Panc1 (cell line): ENCODE measurements around the gene ATP2C1. TPM values are rescaled to one million over a fixed set of nuclear protein-coding genes. Genes with fewer than 3 reads are reported as not detected.

ENCODE experiments used
- ATAC-seq: fragments of 200-7000 bp; cut with Tn5 transposase; 2 replicates; pipeline ENCODE4 v1.9.1; 2020; ENCODE audit warnings: mild to moderate bottlenecking, moderate library complexity
- BruUV-seq: library from RNA; stranded (reverse); fragments of 400-500 nt; replicated peaks from 2 replicates; lab custom pipeline; 2021; lab: Mats Ljungman, UMichigan
- CTCF ChIA-PET: fragments of 300-600 bp; sonication (Branson Sonifier 250); formaldehyde crosslinking; loops from one replicate; lab custom pipeline; 2022; ENCODE audit warnings: antibody characterized with exemption; lab: Charles Lee
- POLR2A ChIA-PET: fragments of 300-600 bp; sonication (Branson Sonifier 250); formaldehyde crosslinking; loops from one replicate; lab custom pipeline; 2022; ENCODE audit warnings: antibody characterized with exemption; lab: Charles Lee
- DNase-seq: peaks from one replicate; pipeline ENCODE4 v3.0.0-alpha.2; 2010; ENCODE audit warnings: low read depth, low spot score
- H3K27ac ChIP-seq: 2 replicates; pipeline ENCODE4 v1.5.1; 2011; ENCODE audit warnings: mild to moderate bottlenecking, low read length, inconsistent platforms
- H3K27me3 ChIP-seq: fragments of 200-500 bp; sonication (Bioruptor generic); 2 replicates; pipeline ENCODE4 v1.6.0; 2014; ENCODE audit warnings: low read length, inconsistent platforms; ENCODE audit not compliant: control insufficient read depth, insufficient read depth
- H3K36me3 ChIP-seq: fragments of 200-500 bp; sonication (Bioruptor generic); 2 replicates; pipeline ENCODE4 v1.5.1; 2014; ENCODE audit warnings: inconsistent platforms, mild to moderate bottlenecking, low read length, moderate library complexity; ENCODE audit not compliant: control insufficient read depth, insufficient read depth
- H3K4me1 ChIP-seq: 2 replicates; pipeline ENCODE4 v1.5.1; 2011; ENCODE audit warnings: inconsistent platforms, mild to moderate bottlenecking, low read length, moderate library complexity; ENCODE audit not compliant: control insufficient read depth, insufficient read depth
- H3K4me3 ChIP-seq, 2 experiments: 2 replicates each; pipeline ENCODE4 v1.5.1; 2011 to 2012; ENCODE audit warnings: low read depth in 2 of 2, low read length in 2 of 2, mild to moderate bottlenecking in 2 of 2, inconsistent platforms in 1 of 2, moderate library complexity in 1 of 2
- H3K9me3 ChIP-seq: fragments of 200-500 bp; sonication (Bioruptor generic); 2 replicates; pipeline ENCODE4 v1.5.1; 2014; ENCODE audit warnings: low read depth, mild to moderate bottlenecking, inconsistent platforms, low read length, moderate library complexity; ENCODE audit not compliant: control insufficient read depth, insufficient read depth
- CTCF ChIP-seq: fragments of 450-650 bp; IDR thresholded peaks from 2 replicates; pipeline ENCODE4 v1.5.1; 2017; ENCODE audit warnings: mild to moderate bottlenecking
- POLR2AphosphoS5 ChIP-seq: IDR thresholded peaks from 2 replicates; pipeline ENCODE4 v1.6.1; 2012; ENCODE audit warnings: mild to moderate bottlenecking, low read depth, low read length, moderate library complexity
- SIN3A ChIP-seq: IDR thresholded peaks from 2 replicates; pipeline ENCODE4 v1.6.1; 2012; ENCODE audit warnings: low read depth, mild to moderate bottlenecking, low read length, moderate library complexity, borderline replicate concordance; ENCODE audit not compliant: insufficient read depth
- TCF7L2 ChIP-seq: IDR thresholded peaks from 2 replicates; pipeline ENCODE4 v1.6.1; 2011; ENCODE audit warnings: mild to moderate bottlenecking, low read depth, low read length, inconsistent platforms
- in situ Hi-C: cut with HindIII; loops from 2 replicates; pipeline ENCODE4 v1.10.0; 2016; ENCODE audit warnings: low sequenced_read_pairs, low pct_unique_long_range_greater_than_20kb
- intact Hi-C: fragments of 100-400 bp; cut with micrococcal nuclease; formaldehyde crosslinking; loops from one replicate; pipeline ENCODE4 v1.10.0; 2022; ENCODE audit not compliant: unreplicated experiment
- total RNA-seq: library from RNA; stranded (reverse); gene quantifications from one replicate; pipeline ENCODE4 v1.2.1, GENCODE V29; 2021; ENCODE audit not compliant: unreplicated experiment
- TF ChIP-seq, protein P1 (sequence below), 2 experiments: IDR thresholded peaks; 2 replicates each; pipeline ENCODE4 v1.6.1; 2011 to 2012; ENCODE audit warnings: low read depth in 2 of 2, control low read depth in 1 of 2, low read length in 1 of 2, mild to moderate bottlenecking in 1 of 2, moderate library complexity in 1 of 2; ENCODE audit not compliant: insufficient read depth in 1 of 2

ATP2C1 gene
- total RNA-seq, 1 experiment from 2014 or later: 101 TPM

GRCh38 chr3:130973406-130973805 lies 79.5 kb downstream of the ATP2C1 start:
- POLR2A ChIA-PET: no interaction called here
- ATAC-seq (no peak), DNase-seq (no peak)
- Histone ChIP-seq H3K9me3 (no peaks in the 10 kb centered on the region), H3K27me3 (no peaks in the 10 kb centered on the region), H3K27ac (no peak overlapping the region), H3K36me3 (0 out of 2 replicates have a peak, but pooled peaks cover 2% of the 10 kb centered on the region), H3K4me1 (no peaks in the 10 kb centered on the region), H3K4me3 (no peak overlapping the region)
- TF ChIP-seq CTCF (no peak), POLR2AphosphoS5 (no peak), TCF7L2 (no peak), SIN3A (no peak)
- TF ChIP-seq, protein P1, sequence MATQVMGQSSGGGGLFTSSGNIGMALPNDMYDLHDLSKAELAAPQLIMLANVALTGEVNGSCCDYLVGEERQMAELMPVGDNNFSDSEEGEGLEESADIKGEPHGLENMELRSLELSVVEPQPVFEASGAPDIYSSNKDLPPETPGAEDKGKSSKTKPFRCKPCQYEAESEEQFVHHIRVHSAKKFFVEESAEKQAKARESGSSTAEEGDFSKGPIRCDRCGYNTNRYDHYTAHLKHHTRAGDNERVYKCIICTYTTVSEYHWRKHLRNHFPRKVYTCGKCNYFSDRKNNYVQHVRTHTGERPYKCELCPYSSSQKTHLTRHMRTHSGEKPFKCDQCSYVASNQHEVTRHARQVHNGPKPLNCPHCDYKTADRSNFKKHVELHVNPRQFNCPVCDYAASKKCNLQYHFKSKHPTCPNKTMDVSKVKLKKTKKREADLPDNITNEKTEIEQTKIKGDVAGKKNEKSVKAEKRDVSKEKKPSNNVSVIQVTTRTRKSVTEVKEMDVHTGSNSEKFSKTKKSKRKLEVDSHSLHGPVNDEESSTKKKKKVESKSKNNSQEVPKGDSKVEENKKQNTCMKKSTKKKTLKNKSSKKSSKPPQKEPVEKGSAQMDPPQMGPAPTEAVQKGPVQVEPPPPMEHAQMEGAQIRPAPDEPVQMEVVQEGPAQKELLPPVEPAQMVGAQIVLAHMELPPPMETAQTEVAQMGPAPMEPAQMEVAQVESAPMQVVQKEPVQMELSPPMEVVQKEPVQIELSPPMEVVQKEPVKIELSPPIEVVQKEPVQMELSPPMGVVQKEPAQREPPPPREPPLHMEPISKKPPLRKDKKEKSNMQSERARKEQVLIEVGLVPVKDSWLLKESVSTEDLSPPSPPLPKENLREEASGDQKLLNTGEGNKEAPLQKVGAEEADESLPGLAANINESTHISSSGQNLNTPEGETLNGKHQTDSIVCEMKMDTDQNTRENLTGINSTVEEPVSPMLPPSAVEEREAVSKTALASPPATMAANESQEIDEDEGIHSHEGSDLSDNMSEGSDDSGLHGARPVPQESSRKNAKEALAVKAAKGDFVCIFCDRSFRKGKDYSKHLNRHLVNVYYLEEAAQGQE (IDR thresholded peaks at IDR 0.05; ENCODE audit: insufficient read depth in 1 of 2, low read depth in 2 of 2, low read length in 1 of 2): no peak
- CTCF ChIA-PET: no interaction called here
- in situ Hi-C loops: no loop called here
- no TSS peak for BruUV-seq
- intact Hi-C loops: no loop called here

DNA sequence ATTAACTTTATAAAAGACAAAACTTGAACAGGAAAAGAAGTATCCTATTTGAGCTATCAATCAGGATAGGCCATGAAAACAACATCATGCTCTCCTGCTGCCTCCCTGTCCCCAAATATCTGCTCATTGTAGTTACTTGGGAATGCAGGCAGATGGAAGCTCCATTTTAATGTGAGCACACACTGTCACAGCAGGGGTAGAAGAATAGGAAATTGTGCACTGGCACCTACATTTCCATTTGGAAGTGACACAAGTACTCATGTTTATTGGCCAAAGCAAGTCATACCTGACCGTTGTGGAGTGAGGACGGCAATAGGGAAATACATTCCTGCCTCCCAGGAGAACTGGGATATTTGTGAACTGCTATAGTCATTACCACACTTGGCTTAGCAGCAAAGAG lies 80.3 kb downstream of the ATP2C1 start:
- DNase-seq: no peak
- H3K4me3 ChIP-seq: no peak overlapping the region
- CTCF ChIA-PET: no interaction called here
- BruUV-seq: TSS peak; percentile 59
- POLR2A ChIA-PET: no interaction called here
- intact Hi-C loops (no loop called here), in situ Hi-C loops (no loop called here)
- H3K9me3 ChIP-seq: no peaks in the 10 kb centered on the region
- H3K27me3 ChIP-seq: no peaks in the 10 kb centered on the region
- H3K4me1 ChIP-seq: no peaks in the 10 kb centered on the region
- H3K27ac ChIP-seq: no peak overlapping the region
- ATAC-seq: no peak
- H3K36me3 ChIP-seq: 0 out of 2 replicates have a peak, but pooled peaks cover 2% of the 10 kb centered on the region
- TF ChIP-seq POLR2AphosphoS5 (no peak), SIN3A (no peak), TCF7L2 (no peak), CTCF (no peak)
- TF ChIP-seq, protein P1 (IDR thresholded peaks at IDR 0.05; ENCODE audit: insufficient read depth in 1 of 2, low read depth in 2 of 2, low read length in 1 of 2): no peak
